Cardiac ventricle fibroblast (primary cell): ENCODE results near the gene TBR1. TPM values are rescaled to one million over a fixed set of nuclear protein-coding genes. Genes with fewer than 3 reads are reported as not detected.

Experiments used
- total RNA-seq: library from RNA; depleted of rRNA; stranded (reverse); fragments of >200 nt; gene quantifications from 2 replicates; pipeline ENCODE4 v1.2.3, GENCODE V29; 2015

TBR1 gene
- total RNA-seq, result not detected in 2 replicates

GRCh38 chr2:161415987-161416707 lies at the start of gene TBR1:
Gene TBR1, plus strand, starts transcription at chr2:161416297. Its CDS starts 114 bp downstream, at chr2:161416411.

Other genes with a start within 250 kb of the TBR1 start
- gene PSMD14, start 107.9 kb upstream of the TBR1 start, total RNA-seq, result 32.8 and 33.8 TPM in 2 replicates
- not detected in 2 replicates for gene SLC4A10, start 208.1 kb downstream of the TBR1 start, total RNA-seq